ENCODE measurements around the gene HMGN4.
A peak's percentile ranks its signal among the peaks of the same experiment; 100 is the strongest.

HMGN4 gene

GRCh38 chr6:26588965-26589364, 50.8 kb downstream of the HMGN4 start:
- no peak for DNase-seq

- no peak for DNase-seq
Measured at GRCh38 chr6:26592649-26593048, 54.5 kb downstream of the HMGN4 start.

- no peak for DNase-seq
Measured at GRCh38 chr6:26593278-26594130, 55.3 kb downstream of the HMGN4 start.

GRCh38 chr6:26594131-26594498, 55.9 kb downstream of the HMGN4 start:
- DNase-seq = no peak

GRCh38 chr6:26594730-26595632, 56.8 kb downstream of the HMGN4 start:
- no peak for DNase-seq

GRCh38 chr6:26595669-26596269, 57.6 kb downstream of the HMGN4 start:
- DNase-seq = peak; percentile 66
